CD4-positive, alpha-beta T cell treated with Interleukin-10 for 1 hour (primary cell): ENCODE results near the gene KCP.

Source experiments
- DNase-seq: peaks from one replicate; pipeline ENCODE4 v3.0.0-alpha.2; 2020

KCP gene

GRCh38 chr7:128838109-128838779 lies 72.3 kb downstream of the KCP start:
- no peak for DNase-seq

DNA sequence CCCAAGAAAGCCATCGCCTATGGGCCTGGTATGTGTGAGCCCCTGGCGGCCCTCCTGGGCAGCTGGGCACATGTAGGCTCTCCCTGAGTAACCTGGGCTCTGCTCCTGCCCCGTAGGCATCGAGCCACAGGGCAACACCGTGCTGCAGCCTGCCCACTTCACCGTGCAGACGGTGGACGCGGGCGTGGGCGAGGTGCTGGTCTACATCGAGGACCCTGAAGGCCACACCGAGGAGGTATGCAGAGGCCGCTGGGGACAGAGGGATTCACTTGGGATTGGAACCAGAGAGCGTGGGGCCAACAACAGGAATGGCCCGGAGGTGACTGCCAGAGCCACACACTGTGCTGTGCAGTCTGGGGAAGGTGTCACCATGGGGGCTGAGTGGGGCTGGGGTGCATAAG lies 73.0 kb downstream of the KCP start:
- DNase-seq, result no peak

DNA sequence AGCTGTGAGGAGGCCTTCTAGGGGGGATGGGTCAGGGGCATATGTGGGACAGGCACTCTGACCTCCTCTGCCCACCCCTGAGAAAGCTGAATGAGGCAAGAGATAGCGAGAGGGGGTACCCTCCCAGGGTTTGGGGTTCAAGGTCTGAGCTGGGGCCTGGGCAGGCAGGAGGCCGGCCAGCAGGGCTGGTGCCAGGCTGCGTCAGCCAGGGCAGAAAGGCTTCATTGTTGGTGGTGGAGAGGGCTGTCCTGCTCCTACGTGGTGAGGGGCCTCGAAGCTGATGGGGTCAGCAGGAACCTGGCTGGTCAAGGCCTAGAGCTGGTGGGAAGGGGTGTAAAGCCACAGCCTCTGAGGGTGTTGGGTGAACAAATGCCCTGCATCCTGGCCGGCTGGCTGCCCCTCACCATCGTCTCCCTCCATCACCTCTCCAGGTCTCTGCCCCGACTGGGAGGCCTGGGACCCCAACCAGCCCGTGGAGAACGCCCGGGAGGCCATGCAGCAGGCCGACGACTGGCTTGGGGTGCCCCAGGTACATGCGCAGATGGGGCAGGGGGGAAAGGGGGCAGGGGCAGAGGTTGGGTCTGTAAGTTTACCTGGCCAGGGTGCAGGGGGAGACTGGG lies 73.7 kb downstream of the KCP start:
- DNase-seq, result no peak

- no peak for DNase-seq
Observed at GRCh38 chr7:128835790-128836641, 74.5 kb downstream of the KCP start.

- DNase-seq, result no peak
Observed at GRCh38 chr7:128835231-128835751, 75.2 kb downstream of the KCP start.

DNA sequence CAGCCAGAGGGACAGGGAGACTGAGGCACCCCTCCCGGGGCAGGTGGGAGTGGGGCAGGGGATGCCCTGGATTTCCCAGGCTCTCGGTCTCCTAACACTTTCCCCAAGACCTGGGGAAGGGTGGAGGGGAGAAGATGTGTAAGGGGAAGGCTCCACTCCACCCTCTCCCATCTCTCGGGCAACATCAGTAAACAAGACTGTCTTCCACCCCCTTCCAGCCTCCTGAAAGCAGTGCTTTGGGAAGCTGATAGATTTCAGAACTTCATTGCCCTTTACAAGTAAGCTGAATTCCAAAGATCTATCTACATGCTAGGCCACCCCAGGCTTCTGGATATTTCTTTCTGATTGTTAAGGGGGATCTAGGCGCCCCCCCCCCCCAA lies 76.6 kb downstream of the KCP start:
- no peak for DNase-seq

DNA sequence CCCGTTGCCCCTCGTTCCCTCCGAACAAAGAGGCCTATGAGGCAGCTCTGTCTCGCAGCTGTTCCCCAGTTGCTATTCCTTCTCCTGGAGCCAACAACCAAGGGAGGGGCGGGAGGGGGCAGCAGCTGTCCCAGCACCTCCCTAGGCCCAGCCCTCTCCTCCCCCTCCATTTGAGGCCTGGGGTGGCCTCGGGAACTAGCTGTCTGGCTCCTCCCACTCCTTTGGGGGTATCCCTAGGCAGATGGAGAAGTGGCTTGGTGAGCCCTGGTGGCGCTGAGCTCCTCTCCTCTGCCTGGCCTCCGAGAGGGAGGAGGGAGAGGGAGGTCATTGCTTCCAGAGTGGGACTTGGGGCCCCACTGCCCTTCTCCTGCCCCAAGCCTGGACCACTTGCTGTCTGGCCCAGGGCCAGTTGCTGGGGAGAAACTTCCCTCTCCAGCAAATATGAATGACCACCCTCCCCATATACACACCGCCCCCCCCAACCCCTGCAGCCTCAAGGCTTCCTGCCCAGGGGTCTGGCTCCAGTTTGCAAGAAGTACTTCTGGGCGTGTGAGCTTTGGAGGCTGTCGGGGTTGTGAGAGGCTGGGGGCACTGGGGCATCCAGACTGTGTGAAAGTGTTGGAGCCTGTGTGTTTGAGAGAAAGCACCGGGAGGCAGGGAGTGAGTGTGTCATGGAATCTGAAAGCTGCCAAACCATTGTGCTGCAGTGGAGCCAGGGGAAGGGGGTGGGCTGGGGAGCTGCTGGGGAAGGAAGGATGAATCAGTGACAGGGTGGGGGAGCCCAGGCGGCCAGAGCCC lies 77.2 kb downstream of the KCP start:
- DNase-seq, result no peak

DNA sequence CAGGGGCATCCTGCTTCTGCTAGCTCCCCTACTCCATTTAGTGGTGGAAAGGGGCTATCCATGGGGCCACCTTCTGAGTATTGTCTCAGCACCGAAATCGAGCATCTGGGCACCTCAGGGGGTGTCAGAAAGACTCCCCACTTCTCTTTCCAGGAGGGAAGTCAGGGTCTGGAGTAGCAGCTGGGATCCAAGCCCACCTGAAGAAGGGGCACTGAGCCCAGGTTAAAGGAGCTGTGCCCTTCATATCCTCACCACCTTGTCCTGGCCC lies 77.7 kb downstream of the KCP start:
- DNase-seq, result no peak

DNA sequence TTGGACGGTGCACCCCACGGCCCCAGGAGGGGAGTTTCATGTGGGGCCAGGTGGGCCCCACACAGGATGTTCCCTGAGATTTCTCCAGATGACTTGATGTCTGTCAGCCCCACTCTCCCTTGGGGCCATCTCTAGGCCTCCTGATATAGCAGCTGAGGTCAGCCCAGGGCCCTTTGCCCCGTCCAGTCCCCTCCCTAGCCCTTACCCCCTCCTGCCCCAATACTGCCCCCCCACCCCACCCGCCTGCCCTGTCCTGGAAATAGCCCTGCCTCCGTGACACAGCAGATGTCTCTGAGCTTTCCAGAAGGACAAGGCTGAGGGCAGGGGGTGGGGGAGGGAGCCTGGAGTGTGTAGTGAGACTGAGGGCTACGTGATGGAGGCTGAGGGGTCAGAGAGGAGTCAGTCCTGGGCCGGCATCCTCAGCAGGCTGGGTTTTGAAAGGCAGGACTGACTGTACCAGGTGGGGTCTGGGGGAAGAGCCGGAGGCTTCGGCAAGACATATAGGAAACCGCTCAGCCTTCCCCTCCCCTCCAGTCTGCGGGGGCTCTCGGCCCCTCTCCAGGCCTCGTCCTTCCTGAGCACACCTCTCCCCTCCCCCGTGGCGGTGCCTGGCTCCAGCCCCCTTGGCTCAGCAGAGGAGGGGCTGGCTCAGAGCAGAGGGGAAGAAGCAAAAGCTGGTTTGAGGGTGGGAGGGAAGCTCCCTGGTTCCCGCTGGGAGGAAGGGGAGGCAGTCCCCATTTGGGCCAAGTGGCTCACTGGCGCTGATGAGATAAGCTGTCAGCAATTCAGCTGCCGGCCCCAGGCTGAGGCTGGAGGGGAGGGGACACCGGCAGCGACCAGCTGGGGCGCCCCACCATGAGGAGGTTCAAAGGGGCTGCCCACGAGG lies 78.3 kb downstream of the KCP start:
- no peak for DNase-seq

GRCh38 chr7:128831178-128831993 lies 79.1 kb downstream of the KCP start:
- no peak for DNase-seq

GRCh38 chr7:128830231-128831177 lies 80.0 kb downstream of the KCP start, which contains the start of gene FLNC:
FLNC (plus strand) TSS chr7:128830406; CDS start chr7:128830638, 232 bp downstream.
- DNase-seq, result peak; percentile 21

- DNase-seq, result no peak
Observed at GRCh38 chr7:128829391-128830166, 80.9 kb downstream of the KCP start.

DNA sequence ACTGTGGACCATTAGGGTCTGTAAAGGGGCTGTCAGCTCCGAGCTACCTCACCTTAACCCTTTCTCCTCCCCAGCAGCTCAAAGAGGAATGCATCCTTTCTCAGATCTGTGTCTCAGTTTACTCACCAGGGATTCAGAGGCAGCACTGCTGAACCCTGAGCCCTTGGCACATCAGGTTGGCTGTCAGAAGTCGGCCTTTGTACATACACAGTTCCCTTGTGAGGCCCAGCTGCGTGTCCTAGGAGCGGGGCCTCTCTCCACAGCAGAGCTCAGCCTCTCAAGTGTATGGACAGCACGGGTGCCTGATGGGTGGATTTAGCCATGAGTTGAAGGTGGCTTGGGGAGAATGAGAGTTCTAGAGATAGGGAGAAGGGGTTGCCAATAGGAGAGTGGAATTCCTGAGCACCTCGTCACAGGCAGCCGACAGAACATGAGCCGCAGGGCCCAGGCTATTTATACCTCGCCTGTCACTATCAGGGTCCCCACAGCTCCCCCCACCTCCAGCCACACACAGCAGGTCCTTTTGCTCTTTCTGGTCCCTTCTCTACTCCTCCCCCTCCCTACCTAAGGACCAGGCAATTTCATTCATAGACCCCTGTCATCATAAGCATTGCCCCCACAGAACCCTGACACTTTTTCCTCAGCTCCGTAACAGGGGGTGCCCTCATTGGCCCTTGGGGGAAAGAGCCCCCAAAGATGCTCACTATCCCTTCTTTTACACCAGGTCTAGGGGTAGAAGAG lies 82.4 kb downstream of the KCP start:
- no peak for DNase-seq

DNA sequence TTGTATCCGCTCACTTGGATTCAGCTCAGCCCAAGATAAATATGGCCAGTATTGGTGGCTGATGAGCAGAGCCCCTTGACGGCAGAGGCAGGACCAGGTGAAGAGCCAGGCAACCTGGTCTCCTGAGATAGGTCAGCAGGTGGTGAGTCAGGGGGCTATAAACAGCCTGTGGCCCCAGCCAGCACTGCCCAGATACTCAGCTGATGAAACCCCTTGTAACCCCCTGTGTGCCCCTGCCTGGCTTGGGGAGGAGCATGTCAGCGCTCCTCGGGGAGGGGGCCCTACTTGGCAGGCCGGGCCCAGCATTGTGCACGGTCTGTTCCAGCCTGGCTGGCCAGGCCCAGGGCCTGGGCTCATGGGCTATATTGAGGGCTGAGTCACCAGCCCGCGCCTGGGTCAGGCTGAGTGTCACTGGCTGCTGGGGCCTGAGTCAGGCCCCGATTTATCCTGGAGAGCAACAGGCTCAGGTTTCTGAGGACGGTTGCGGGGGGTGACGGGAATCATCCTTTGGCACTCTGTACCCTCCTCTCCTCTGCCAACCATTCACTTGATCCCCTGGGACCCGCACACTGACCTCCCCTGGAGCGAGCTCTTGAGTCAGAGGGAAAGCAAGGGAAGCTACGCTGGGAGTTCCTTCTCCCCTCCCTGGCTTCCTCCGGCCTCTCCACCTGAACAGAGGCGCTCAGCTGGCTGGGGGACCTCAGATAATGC lies 83.1 kb downstream of the KCP start:
- no peak for DNase-seq

DNA sequence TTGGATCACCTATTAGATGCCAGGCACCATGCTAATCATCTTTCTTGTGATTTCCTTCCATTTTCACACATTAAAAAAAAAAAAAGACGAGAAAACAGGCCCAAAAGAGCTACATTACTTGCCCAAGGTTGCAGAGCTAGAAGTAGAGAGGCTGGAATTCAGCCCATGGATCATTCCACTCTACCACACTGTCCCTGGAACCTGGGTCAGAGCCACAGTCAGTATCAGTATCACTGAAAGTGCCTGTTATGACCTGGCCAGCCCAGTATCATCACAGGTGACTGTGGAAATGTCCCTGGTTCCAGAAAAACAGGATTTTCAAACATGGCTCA lies 83.6 kb downstream of the KCP start:
- no peak for DNase-seq
